HG02571 (cell line): Measurements from ENCODE around the gene TBCD.
"Not testable (repeated sequence)": the region's sequence is repeated elsewhere in the genome, so short reads cannot be mapped to it uniquely, and the experiment has no call there.

ENCODE experiments used
- ATAC-seq: cut with Tn5 transposase; IDR thresholded peaks from one replicate; pipeline ENCODE4 v1.9.1; 2021; ENCODE audit warnings: mild to moderate bottlenecking, moderate library complexity; ENCODE audit not compliant: unreplicated experiment

The TBCD gene

GRCh38 chr17:82765371-82765770 lies 13.5 kb downstream of the TBCD start:
- no peak for ATAC-seq

- ATAC-seq: no peak
These were observed 15.3 kb downstream of the TBCD start for GRCh38 chr17:82767041-82767754.

DNA sequence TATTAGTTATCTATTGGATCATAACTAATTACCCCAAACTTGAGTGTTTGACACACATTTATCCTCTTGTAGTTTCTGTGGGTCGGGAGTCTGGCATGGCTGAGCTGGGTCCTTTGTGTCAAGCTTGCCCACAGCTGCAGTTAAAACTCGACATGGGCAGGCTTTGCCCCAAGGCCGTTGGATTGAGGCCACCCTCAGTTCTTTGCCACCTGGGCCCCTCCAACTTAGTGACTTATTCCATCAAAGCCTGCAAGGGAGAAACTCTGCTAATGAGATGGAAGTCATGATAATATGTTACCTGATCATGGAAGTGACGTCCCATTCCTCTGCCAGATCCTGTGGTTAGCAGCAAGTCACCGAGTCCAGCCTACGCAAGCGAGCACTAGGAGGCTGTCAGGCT lies 17.2 kb downstream of the TBCD start:
- ATAC-seq: no peak

DNA sequence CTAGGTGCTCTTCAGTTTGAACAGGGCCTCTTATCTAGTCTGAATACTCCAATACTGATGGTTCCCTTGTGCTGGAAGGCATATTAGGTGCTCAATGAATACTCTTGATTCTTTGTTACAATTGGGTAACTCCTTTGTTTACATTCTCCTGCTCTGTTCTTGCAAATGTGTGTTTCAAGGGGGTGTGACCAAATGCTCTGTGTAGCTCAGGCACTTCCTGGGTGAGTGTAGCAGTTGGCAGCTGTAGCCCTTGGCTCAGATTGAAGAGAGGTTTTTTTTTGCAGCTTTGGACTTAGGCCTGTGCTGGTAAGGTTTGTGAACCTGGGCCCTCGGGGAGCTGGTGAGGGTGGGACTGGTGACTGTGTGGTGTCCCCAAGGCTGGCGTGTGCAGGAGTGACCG lies 20.2 kb downstream of the TBCD start:
- ATAC-seq: no peak

- ATAC-seq: not testable (repeated sequence)
These were observed 22.6 kb downstream of the TBCD start for GRCh38 chr17:82774456-82774855.

- ATAC-seq: no peak
These were observed 23.3 kb downstream of the TBCD start for GRCh38 chr17:82775001-82775823.

GRCh38 chr17:82776454-82776853 lies 24.6 kb downstream of the TBCD start:
- no peak for ATAC-seq

DNA sequence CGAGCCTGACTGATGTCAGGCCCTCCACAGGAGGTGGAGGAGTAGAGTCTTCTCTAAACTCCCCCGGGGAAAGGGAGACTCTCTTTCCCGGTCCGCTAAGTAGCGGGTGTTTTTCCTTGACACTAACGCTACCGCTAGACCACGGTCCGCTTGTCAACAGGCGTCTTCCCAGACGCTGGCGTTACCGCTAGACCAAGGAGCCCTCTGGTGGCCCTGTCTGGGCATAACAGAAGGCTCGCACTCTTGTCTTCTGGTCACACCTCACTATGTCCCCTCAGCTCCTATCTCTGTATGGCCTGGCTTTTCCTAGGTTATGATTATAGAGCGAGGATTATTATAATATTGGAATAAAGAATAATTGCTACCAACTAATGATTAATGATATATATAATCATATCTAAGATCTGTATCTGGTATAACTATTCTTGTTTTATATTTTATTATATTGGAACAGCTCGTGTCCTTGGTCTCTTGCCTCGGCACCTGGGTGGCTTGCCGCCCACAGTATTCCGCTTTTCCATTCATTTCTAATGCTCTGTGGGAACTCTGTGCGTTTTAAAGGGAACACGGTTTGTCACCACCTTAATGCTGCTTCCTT lies 26.0 kb downstream of the TBCD start:
- ATAC-seq: not testable (repeated sequence)

- no peak for ATAC-seq
These were observed 27.7 kb downstream of the TBCD start for GRCh38 chr17:82779541-82779940.

GRCh38 chr17:82780195-82780594 lies 28.3 kb downstream of the TBCD start:
- no peak for ATAC-seq

GRCh38 chr17:82780971-82781893 lies 29.4 kb downstream of the TBCD start:
- ATAC-seq: no peak

- ATAC-seq: no peak
These were observed 30.0 kb downstream of the TBCD start for GRCh38 chr17:82781894-82782274.

GRCh38 chr17:82782657-82783207 lies 30.9 kb downstream of the TBCD start:
- ATAC-seq: no peak

DNA sequence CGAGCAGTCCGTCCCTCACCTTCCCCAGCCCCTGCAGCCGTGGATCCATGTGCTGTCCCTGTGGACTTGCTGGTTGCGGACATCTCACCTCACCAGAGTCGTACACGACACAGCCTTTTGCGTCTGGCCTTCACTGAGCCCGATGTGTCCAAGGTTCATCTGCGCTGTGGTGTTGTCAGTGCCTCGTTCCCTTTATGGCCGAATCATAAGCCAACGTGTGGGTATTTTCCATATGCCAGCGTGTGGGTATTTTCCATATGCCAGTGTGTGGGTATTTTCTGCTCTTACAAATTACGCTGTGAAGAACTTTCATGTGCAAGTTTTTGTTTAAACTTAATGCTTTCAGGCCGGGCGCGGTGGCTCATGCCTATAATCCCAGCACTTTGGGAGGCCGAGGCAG lies 31.6 kb downstream of the TBCD start:
- no peak for ATAC-seq

GRCh38 chr17:82785581-82785980 lies 33.7 kb downstream of the TBCD start:
- ATAC-seq: not testable (repeated sequence)

- ATAC-seq: no peak
These were observed 34.6 kb downstream of the TBCD start for GRCh38 chr17:82786427-82786826.

DNA sequence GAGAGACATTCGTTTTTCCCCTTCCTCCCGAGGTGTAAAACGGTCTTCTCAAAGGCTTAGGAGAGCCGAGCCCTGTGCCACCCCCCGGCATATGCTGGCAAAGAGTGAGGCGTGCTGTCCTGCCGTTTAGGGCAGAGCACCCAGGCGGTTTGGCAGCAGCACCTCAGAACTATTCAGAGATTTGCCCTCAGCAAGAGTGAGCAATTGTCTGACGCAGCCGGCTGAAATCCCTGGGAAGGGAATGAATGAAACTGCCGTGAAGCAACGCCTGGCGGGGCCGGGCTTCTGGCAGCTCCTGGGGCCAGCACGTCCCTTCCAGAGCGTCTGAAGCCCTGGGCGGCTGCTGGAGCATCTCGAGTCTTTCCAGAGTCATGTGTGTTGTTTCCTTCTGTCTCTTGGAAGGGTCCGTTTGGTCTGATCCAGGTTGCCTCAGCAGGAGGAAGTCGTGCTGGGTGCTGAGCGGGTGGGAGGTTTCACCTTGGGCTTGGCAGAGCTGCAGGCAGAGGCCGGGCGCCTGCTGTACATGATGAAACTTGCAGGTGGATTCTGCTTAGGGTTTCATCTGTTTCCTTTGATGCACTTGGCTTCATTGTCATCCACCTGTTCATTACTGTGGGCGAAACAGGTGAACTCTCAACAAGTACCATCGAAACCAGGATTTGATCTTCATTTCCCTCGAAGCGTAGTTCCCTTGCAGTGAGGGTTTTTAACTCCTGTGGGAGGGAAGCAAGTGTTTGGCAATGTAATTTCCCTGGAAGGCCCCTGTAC lies 35.4 kb downstream of the TBCD start:
- ATAC-seq: no peak

DNA sequence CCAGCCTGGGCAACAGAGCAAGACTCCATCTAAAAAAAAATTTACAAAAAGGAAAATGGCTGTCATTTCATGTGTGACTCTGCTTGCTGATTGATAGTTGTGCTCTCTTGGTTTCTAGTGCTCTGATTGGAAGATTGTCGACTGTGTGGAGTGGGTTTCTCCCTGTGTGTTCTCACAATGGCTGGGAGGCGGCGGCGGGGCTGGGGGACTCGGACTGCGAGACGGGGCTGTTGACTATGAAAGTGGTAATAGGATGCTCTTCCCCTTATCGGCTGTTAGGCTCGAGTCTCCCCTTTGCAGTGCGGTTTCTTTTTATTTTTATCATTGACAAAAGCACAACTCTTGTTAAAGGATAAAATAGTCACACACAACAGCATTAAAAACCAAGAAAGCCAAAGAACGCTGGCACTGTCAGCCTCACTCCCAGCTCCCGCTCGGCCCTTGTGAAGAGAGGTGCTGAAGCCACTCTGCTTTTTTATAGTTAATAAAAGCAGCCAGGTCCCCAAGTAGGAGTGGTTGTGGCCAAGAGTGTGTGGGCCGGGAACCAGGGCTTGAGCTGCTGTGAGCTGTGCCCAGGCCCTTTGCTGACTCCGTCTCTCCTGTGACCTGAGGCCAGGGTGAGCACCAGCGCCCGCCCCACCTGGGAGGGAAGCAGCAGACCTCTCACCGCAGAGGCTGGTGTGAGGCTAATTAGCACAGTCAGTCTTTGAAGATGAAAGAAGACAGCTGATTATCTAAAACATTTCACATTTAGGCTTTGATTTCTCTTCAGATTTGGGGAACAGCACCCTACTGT lies 36.5 kb downstream of the TBCD start:
- no peak for ATAC-seq

DNA sequence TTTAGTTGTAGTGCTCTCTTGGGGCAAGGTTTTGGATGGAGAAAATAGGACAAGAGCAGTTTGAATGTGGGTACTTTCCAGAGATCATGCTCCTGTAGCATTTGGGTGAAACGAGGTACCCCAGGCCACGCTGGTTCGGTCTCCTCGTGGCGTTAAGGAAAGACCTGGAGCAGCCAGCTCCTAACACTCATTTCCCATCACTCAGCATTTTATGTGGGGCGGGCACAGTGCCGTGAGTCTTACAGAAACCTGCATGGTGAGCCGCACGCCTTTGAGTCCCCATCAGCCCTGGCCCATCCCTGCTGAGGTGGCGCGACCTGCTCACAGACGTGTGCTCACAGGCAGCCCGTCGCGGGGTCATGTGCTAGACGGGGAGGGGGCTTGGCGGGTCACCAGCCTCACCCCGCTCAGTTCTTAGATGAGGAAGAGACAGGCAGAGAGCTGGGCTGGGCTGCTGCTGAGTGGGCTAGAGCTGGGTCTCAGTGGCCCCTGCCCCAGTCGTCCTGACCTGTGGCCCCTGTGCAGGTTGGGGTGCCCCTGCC lies 37.3 kb downstream of the TBCD start:
- no peak for ATAC-seq
